H1 (cell line): ENCODE data around the gene ZNHIT3. TPM values are rescaled to one million over a fixed set of nuclear protein-coding genes. Genes with fewer than 3 reads are reported as not detected.
A peak's percentile ranks its signal among the peaks of the same experiment; 100 is the strongest.

Source experiments
- CTCF ChIA-PET: fragments of 300-600 bp; sonication (Branson Sonifier 250); formaldehyde crosslinking; loops from one replicate; lab custom pipeline; 2021; ENCODE audit not compliant: partially characterized antibody; lab: Charles Lee
- POLR2A ChIA-PET: fragments of 300-600 bp; sonication (Branson Sonifier 250); formaldehyde crosslinking; loops from one replicate; lab custom pipeline; 2021; ENCODE audit warnings: inconsistent platforms; ENCODE audit not compliant: partially characterized antibody; lab: Charles Lee
- DNase-seq, 2 experiments: peaks; one replicate each; pipeline versions ENCODE4 v3.0.0 to v3.0.0-alpha.2; 2010 to 2022; ENCODE audit warnings: low spot score in 2 of 2, low read depth in 1 of 2, mixed read lengths in 1 of 2
- FAIRE-seq: peaks from 2 replicates; lab custom pipeline; 2011; peaks lifted over from hg19 to GRCh38; lab: Jason Lieb, UNC
- H2AFZ ChIP-seq: 2 replicates; pipeline ENCODE4 v1.8.1; 2012; ENCODE audit warnings: low read length, inconsistent platforms
- H2AK5ac ChIP-seq: 2 replicates; pipeline ENCODE4 v1.6.1; 2013; ENCODE audit warnings: low read depth, low read length
- H2BK120ac ChIP-seq: replicated peaks from 2 replicates; pipeline ENCODE3; 2013; ENCODE audit warnings: low read depth, low read length, inconsistent platforms
- H2BK12ac ChIP-seq: 2 replicates; pipeline ENCODE4 v1.6.1; 2013; ENCODE audit warnings: low read depth, low read length
- H2BK15ac ChIP-seq: 2 replicates; pipeline ENCODE4 v1.6.1; 2013; ENCODE audit warnings: low read length
- H2BK20ac ChIP-seq: 2 replicates; pipeline ENCODE4 v1.6.1; 2013; ENCODE audit warnings: low read length
- H2BK5ac ChIP-seq: 2 replicates; pipeline ENCODE4 v1.6.1; 2013; ENCODE audit warnings: low read depth, low read length
- H3K14ac ChIP-seq: 2 replicates; pipeline ENCODE4 v1.6.1; 2013; ENCODE audit warnings: inconsistent platforms; ENCODE audit not compliant: insufficient read length
- H3K18ac ChIP-seq: 2 replicates; pipeline ENCODE4 v1.6.1; 2013; ENCODE audit warnings: low read length; ENCODE audit errors: extremely low read depth
- H3K23ac ChIP-seq: 2 replicates; pipeline ENCODE4 v1.6.1; 2013; ENCODE audit warnings: inconsistent platforms; ENCODE audit not compliant: insufficient read length
- H3K23me2 ChIP-seq: 2 replicates; pipeline ENCODE4 v1.6.1; 2013; ENCODE audit warnings: low read depth, low read length
- H3K27ac ChIP-seq: 2 replicates; pipeline ENCODE4 v1.6.1; 2011; ENCODE audit warnings: low read depth, low read length, inconsistent platforms
- H3K27me3 ChIP-seq, 4 experiments: replicated peaks in 1 of 4; 1 replicate in 1 of 4; 2 replicates in 3 of 4; pipeline versions ENCODE4 v1.6.1 to v1.8.1; 2011 to 2013; ENCODE audit warnings: low read length in 3 of 4, mild to moderate bottlenecking in 3 of 4, inconsistent platforms in 2 of 4, mixed read lengths in 2 of 4, moderate library complexity in 1 of 4; ENCODE audit not compliant: control insufficient read depth in 3 of 4, insufficient read depth in 3 of 4; ENCODE audit errors: extremely low read depth in 1 of 4
- H3K36me3 ChIP-seq, 4 experiments: 2 replicates each; pipeline versions ENCODE4 v1.6.1 to v1.8.1; 2011 to 2013; ENCODE audit warnings: mild to moderate bottlenecking in 4 of 4, low read length in 3 of 4, moderate library complexity in 2 of 4, control low read depth in 1 of 4, inconsistent platforms in 1 of 4; ENCODE audit not compliant: insufficient read depth in 4 of 4, control insufficient read depth in 2 of 4
- H3K4ac ChIP-seq: replicated peaks from 2 replicates; pipeline ENCODE3; 2013; ENCODE audit warnings: low read length, low read depth, mixed read lengths, inconsistent platforms; ENCODE audit not compliant: insufficient read length
- H3K4me1 ChIP-seq, 4 experiments: replicated peaks in 1 of 4; 1 replicate in 1 of 4; 2 replicates in 3 of 4; pipeline versions ENCODE4 v1.6.1 to v1.8.1; 2011 to 2013; ENCODE audit warnings: low read length in 3 of 4, inconsistent platforms in 2 of 4, mixed read lengths in 1 of 4; ENCODE audit not compliant: insufficient read depth in 4 of 4, control insufficient read depth in 3 of 4
- H3K4me2 ChIP-seq, 2 experiments: 2 replicates each; pipeline versions ENCODE4 v1.6.1 to v1.8.1; 2011 to 2013; ENCODE audit warnings: low read depth in 2 of 2, low read length in 2 of 2, control low read depth in 1 of 2, inconsistent platforms in 1 of 2, mild to moderate bottlenecking in 1 of 2; ENCODE audit not compliant: insufficient read depth in 1 of 2
- H3K4me3 ChIP-seq, 4 experiments: fragments of 200-600, 300-600 bp in 1 of 4; sonication (generic), shearing (Covaris generic), sonication (Bioruptor Twin) in 1 of 4; 2 replicates each; pipeline versions ENCODE4 v1.5.1 to v1.8.1; 2011 to 2016; ENCODE audit warnings: low read length in 4 of 4, low read depth in 3 of 4, control low read depth in 2 of 4, inconsistent platforms in 2 of 4, mild to moderate bottlenecking in 2 of 4, mixed read lengths in 1 of 4, moderate library complexity in 1 of 4; ENCODE audit not compliant: insufficient read depth in 2 of 4; ENCODE audit errors: extremely low read depth in 1 of 4
- H3K56ac ChIP-seq: replicated peaks from 2 replicates; pipeline ENCODE3; 2013; ENCODE audit warnings: low read depth, mild to moderate bottlenecking, mixed read lengths, low read length, inconsistent platforms; ENCODE audit not compliant: insufficient read length
- H3K79me1 ChIP-seq: 2 replicates; pipeline ENCODE4 v1.6.1; 2013; ENCODE audit warnings: low read depth, low read length, control low read depth
- H3K79me2 ChIP-seq, 2 experiments: 2 replicates each; pipeline versions ENCODE4 v1.6.1 to v1.8.1; 2012 to 2013; ENCODE audit warnings: low read length in 2 of 2, mild to moderate bottlenecking in 2 of 2, inconsistent platforms in 1 of 2; ENCODE audit not compliant: insufficient read depth in 2 of 2, control insufficient read depth in 1 of 2
- H3K9ac ChIP-seq, 4 experiments: replicated peaks in 1 of 4; 1 replicate in 1 of 4; 2 replicates in 3 of 4; pipeline versions ENCODE4 v1.6.1 to v1.8.1; 2011 to 2013; ENCODE audit warnings: low read depth in 3 of 4, low read length in 3 of 4, control low read depth in 2 of 4, mild to moderate bottlenecking in 2 of 4, moderate library complexity in 2 of 4, inconsistent platforms in 1 of 4; ENCODE audit errors: extremely low read depth in 1 of 4
- H3K9me3 ChIP-seq, 2 experiments: 2 replicates each; pipeline versions ENCODE4 v1.6.1 to v1.8.1; 2012 to 2013; ENCODE audit warnings: mild to moderate bottlenecking in 2 of 2, moderate library complexity in 2 of 2, control low read depth in 1 of 2, inconsistent platforms in 1 of 2, low read depth in 1 of 2, low read length in 1 of 2, mixed read lengths in 1 of 2; ENCODE audit not compliant: insufficient read depth in 2 of 2
- H4K20me1 ChIP-seq, 2 experiments: replicated peaks in 1 of 2; 2 replicates each; pipeline versions ENCODE3 to v1.8.1; 2011 to 2013; ENCODE audit warnings: inconsistent platforms in 2 of 2, low read length in 2 of 2, mild to moderate bottlenecking in 1 of 2; ENCODE audit not compliant: insufficient read depth in 2 of 2, control insufficient read depth in 1 of 2
- H4K5ac ChIP-seq: 2 replicates; pipeline ENCODE4 v1.6.1; 2013; ENCODE audit warnings: low read length, low read depth, mixed read lengths, inconsistent platforms; ENCODE audit not compliant: insufficient read length
- H4K8ac ChIP-seq: 2 replicates; pipeline ENCODE4 v1.8.0; 2013; ENCODE audit warnings: mild to moderate bottlenecking, moderate library complexity, low read length, inconsistent platforms; ENCODE audit not compliant: insufficient read depth; ENCODE audit errors: extremely low read depth
- H4K91ac ChIP-seq: replicated peaks from 2 replicates; pipeline ENCODE3; 2013; ENCODE audit warnings: low read length, mixed read lengths, inconsistent platforms; ENCODE audit not compliant: insufficient read length
- CEBPB ChIP-seq: IDR thresholded peaks from 2 replicates; pipeline ENCODE4 v1.6.1; 2012; ENCODE audit warnings: low read depth, low read length
- MAFK ChIP-seq: IDR thresholded peaks from 2 replicates; pipeline ENCODE4 v1.6.1; 2012; ENCODE audit warnings: low read depth, mild to moderate bottlenecking, improper control_type of control experiment, low read length
- SP2 ChIP-seq: IDR thresholded peaks from 2 replicates; pipeline ENCODE4 v1.6.1; 2012; ENCODE audit warnings: mild to moderate bottlenecking, low read length, inconsistent platforms
- YY1 ChIP-seq: IDR thresholded peaks from 2 replicates; pipeline ENCODE4 v1.6.1; 2011; ENCODE audit warnings: low read depth, mild to moderate bottlenecking, low read length
- WGBS, 2 experiments: shearing (Covaris generic) in 1 of 2; methylation state at CpG; one replicate each; pipeline versions ENCODE4 v1.1.6 to v1.1.7; 2013 to 2015; ENCODE audit warnings: low lambda C conversion rate in 2 of 2, mixed read lengths in 2 of 2, inconsistent platforms in 1 of 2, low coverage in 1 of 2, missing lambda C conversion rate in 1 of 2; ENCODE audit not compliant: insufficient replicate concordance in 2 of 2, insufficient coverage in 1 of 2, insufficient read length in 1 of 2; ENCODE audit errors: extremely low coverage in 1 of 2, missing lambda C conversion rate in 1 of 2; 5-methylcytosine and 5-hydroxymethylcytosine counted together
- polyA plus RNA-seq, 7 experiments: library from polyadenylated mRNA; depleted of rRNA in 3 of 7; stranded (reverse) in 5 of 7; unstranded in 2 of 7; fragments of >200 nt in 5 of 7; fragments of 200-250 nt in 2 of 7; gene quantifications; 1 replicate in 5 of 7; 2 replicates in 1 of 7; 4 replicates in 1 of 7; pipeline versions ENCODE4 v1.2.1 to v1.2.3, GENCODE V29; 2011 to 2013; ENCODE audit warnings: missing spikeins in 2 of 7, mixed read lengths in 2 of 7
- total RNA-seq: library from RNA; stranded (reverse); fragmentation: NEBNext Ultra II Directional; extraction: Animal tissue kit (Norgen Biotek cat#: 25700); gene quantifications from 2 replicates; pipeline ENCODE4 v1.2.1, GENCODE V29; 2021

ZNHIT3 gene
- total and polyA plus RNA-seq, 2 of the 8 experiments (the other 6 are each of a cell fraction or from before 2014, with no cell fraction given), result 59.1 to 147 TPM

DNA sequence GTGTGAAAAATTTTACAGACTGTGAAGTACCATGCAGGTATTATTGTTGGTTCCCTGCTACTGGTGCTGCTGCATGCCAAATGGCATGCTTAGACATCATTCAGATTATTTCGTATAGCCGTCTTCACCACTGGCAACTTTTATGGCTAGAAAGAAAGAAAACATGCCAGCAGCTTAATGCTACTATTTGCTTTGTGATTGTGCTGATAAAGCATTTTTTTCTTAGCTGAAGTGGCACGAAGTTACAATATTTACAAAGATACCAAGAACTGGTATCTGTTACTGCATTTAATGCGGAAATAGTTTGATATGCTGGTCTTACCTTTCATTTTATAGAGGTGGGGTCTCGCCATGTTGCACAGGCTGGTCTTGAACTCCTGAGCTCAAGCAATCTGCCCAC, 8.2 kb downstream of the ZNHIT3 start:
- no peak overlapping the region for H2BK15ac ChIP-seq

More for the DNA sequence above, 8.2 kb downstream of the ZNHIT3 start:
- Histone ChIP-seq H2BK20ac (no peak overlapping the region), H3K27me3 (no peaks in the 10 kb centered on the region), H4K8ac (no peak overlapping the region), H4K5ac (no peak overlapping the region), H3K9ac (no peak overlapping the region), H3K56ac (no peak overlapping the region), H3K79me2 (peaks cover 0 to 21% of the 10 kb centered on the region in 2 experiments; a peak in 3 of 4 replicates), H3K23me2 (no peaks in the 10 kb centered on the region), H3K79me1 (peaks cover 4% of the 10 kb centered on the region; the same call in 1 of the 2 replicates), H4K20me1 (peaks cover 6 to 9% of the 10 kb centered on the region in 2 experiments), H3K4me2 (no peak overlapping the region), H3K4me3 (no peak overlapping the region), H2BK5ac (no peak overlapping the region), H3K18ac (no peak overlapping the region), H4K91ac (no peak overlapping the region), H3K36me3 (peaks cover 25 to 68% (median 48%) of the 10 kb centered on the region in 4 experiments), H3K4me1 (no peaks in the 10 kb centered on the region), H2AK5ac (no peak overlapping the region), H3K27ac (no peak overlapping the region), H3K14ac (no peak overlapping the region), H2BK12ac (no peak overlapping the region), H2BK120ac (no peak overlapping the region), H3K23ac (no peak overlapping the region), H2AFZ (no peak overlapping the region), H3K4ac (no peak overlapping the region), H3K9me3 (no peaks in the 10 kb centered on the region)
- TF ChIP-seq CEBPB (no peak), MAFK (peak; percentile 77; the same call in 1 of the 2 replicates), SP2 (no peak), YY1 (no peak)
- no peak for FAIRE-seq
- WGBS, 2 experiments, result 89% methylated on average over 5 of the region's 5 CpGs; no CpG with 5 or more reads in 1 of the 2 experiments
- DNase-seq, result no peak
- POLR2A ChIA-PET, result interaction anchor here (1.0 to 12.5 kb wide), 4 partner anchors 9 to 98 kb away, joined by 3 to 205 read pairs (median 8); partner anchors contain the start of gene ZNHIT3
- CTCF ChIA-PET, result interaction anchor here (0.6 to 1.2 kb wide), 3 partner anchors 11 to 1827 kb away, joined by 3 to 5 read pairs (median 3); no protein-coding TSS in a partner anchor
